Activated naive CD8-positive, alpha-beta T cell treated with anti-CD3 and anti-CD28 coated beads for 36 hours (primary cell): Measurements from ENCODE around the gene PDLIM3. TPM values are rescaled to one million over a fixed set of nuclear protein-coding genes. Genes with fewer than 3 reads are reported as not detected.

Source experiments
- DNase-seq: peaks from one replicate; pipeline ENCODE4 v3.0.0; 2021
- H3K27ac Mint-ChIP-seq: one replicate; pipeline ENCODE4 v1.8.0; 2022; ENCODE audit warnings: mild to moderate bottlenecking, moderate library complexity, mixed read lengths
- H3K27me3 Mint-ChIP-seq: one replicate; pipeline ENCODE4 v1.8.0; 2022; ENCODE audit warnings: mild to moderate bottlenecking, mixed read lengths
- H3K36me3 Mint-ChIP-seq: one replicate; pipeline ENCODE4 v1.8.0; 2021; ENCODE audit warnings: mild to moderate bottlenecking, mixed read lengths
- H3K4me1 Mint-ChIP-seq: one replicate; pipeline ENCODE4 v1.8.0; 2021; ENCODE audit warnings: mixed read lengths
- H3K4me3 Mint-ChIP-seq: one replicate; pipeline ENCODE4 v1.8.0; 2022; ENCODE audit warnings: mild to moderate bottlenecking, moderate library complexity, mixed read lengths
- H3K9me3 Mint-ChIP-seq: one replicate; pipeline ENCODE4 v1.8.0; 2022; ENCODE audit warnings: mixed read lengths
- total RNA-seq, 2 experiments: library from RNA; stranded (reverse); gene quantifications; one replicate each; pipeline ENCODE4 v1.2.3, GENCODE V29; 2021

Gene PDLIM3
- total RNA-seq, 2 experiments from 2014 or later = not detected

DNA sequence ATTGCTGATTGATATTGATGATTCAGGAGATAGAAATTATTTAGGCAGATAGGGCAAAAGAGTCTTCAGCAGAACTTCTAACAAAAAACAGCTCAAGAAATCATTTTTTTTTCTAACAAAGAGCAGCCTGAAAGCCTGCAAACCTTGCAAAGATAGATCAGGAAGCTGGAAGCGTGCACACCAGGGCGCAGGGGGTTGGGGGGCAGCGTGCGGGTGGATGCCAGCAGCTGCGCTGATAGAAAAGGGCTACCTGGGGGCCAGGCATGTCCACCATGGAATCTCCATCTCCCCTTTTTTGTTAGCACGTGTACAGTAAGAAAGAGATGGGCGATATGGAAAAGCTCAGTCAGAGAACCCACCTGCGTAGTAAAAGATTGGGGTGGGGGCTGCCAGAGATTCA, 62.1 kb downstream of the PDLIM3 start:
- Mint-ChIP-seq H3K4me1 (peaks cover 15% of the 10 kb centered on the region), H3K27me3 (peaks cover 36% of the 10 kb centered on the region), H3K36me3 (no peaks in the 10 kb centered on the region), H3K4me3 (no peak overlapping the region), H3K9me3 (no peaks in the 10 kb centered on the region), H3K27ac (no peak overlapping the region)
- DNase-seq = no peak

DNA sequence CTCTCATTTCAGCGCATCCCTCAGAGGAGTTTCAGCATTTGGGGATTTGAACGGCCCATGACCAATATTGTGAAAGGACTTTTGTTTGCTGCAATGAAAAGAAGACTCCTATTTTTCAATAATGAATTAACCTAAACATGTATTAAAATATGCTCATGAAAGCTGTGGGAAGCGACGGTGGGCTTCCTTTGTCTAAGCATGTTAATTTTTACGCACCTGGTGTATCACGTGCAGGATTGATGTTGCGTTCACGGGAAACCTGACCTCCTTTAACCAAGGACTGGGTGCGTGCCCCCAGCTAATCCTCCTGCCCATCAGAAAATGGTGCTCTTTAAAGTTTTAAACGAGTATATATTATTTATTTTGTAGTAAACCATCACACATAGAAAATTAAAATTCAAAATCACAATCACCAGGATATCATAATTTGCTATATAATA, 63.2 kb downstream of the PDLIM3 start:
- H3K27me3 Mint-ChIP-seq = peaks cover 36% of the 10 kb centered on the region
- no peak overlapping the region for H3K27ac Mint-ChIP-seq
- peaks cover 15% of the 10 kb centered on the region for H3K4me1 Mint-ChIP-seq
- no peaks in the 10 kb centered on the region for H3K9me3 Mint-ChIP-seq
- H3K36me3 Mint-ChIP-seq = no peaks in the 10 kb centered on the region
- DNase-seq = no peak
- peak overlapping the region; percentile 84 for H3K4me3 Mint-ChIP-seq

DNA sequence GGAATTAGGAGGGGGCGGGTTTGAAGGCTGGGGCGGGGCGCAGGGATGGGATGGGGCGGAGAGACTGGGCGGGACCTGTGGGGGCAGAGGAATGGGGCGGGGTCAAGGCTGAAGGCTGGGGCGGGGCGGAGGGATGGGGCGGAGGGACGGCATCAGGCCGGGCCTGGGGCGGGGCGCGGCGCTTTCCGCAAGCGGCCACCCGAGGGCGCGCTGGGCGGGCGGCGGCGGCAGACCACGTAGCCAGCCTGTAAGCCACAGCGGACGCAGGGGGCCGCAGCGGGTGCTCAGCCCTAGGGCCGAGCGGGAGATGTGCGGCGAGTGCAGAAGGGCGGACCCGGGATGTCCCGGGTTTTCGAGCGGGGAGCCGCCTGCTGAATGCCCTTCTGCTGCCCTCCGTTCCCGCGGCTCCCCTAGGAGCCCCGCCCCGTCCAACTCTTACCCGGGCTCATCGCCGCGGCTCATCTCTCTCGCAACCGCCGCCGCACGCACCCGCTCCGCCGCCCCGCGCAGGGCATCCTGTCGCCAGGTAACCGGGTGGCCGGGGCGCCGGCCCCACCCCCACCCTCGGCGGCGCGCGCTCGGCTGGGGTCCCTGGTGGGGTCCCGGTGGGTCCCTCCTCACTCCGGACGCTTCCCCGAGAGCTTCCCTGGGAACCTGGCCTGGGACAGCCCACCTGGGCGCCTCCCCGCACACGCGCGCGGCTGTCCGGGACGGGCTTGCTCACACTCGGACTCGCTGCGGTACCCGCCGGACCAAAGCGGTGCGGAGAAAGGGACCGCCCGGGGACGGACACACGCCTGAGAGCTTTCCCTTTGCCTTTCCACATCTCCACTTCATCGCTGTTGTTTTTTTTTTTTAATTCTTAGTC, 63.8 kb downstream of the PDLIM3 start, which contains the start of gene CCDC110:
Gene CCDC110, minus strand, starts transcription at position 499 of the 868 bp plus-strand sequence. Its CDS starts 50 bp downstream, at position 449.
- Mint-ChIP-seq H3K27me3 (peaks cover 32% of the 10 kb centered on the region), H3K9me3 (no peaks in the 10 kb centered on the region), H3K4me3 (peak within 1 kb of the TSS; percentile 84)

DNA sequence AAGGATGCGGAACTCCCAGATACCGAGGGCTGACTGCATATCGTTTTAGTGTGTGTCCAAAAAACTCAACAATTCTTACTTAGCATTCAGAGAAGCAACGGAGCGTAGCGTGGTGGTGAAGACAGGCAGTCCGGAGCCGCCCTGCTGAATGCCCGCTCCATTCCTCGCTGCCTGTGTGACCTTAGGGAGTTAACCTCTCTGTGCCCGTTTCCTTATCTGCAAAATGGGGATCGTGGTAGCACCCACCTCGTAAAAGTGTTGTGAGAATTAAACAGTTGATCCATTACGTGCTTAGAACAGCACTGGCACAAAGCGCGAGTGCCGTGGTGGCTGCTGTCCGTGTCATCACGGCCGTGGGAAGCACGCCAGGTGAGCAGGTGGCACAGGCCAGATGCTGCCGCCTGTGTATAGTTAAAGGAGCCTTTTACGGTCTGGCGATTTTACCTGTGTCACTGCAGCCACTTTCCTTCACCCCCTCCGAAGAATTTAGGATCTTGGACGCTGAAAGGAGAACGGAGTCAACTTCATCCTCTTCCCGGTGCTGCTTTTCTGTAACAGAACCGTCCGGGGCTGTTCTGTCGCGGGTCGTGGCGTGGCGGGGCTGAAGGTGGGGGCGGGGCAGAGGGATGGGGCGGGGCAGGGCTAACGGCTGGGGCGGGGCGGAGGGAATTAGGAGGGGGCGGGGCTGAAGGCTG, 64.7 kb downstream of the PDLIM3 start:
- peak; percentile 22 for DNase-seq
- no peaks in the 10 kb centered on the region for H3K36me3 Mint-ChIP-seq
- no peak overlapping the region for H3K27ac Mint-ChIP-seq
- peaks cover 31% of the 10 kb centered on the region for H3K27me3 Mint-ChIP-seq
- peaks cover 15% of the 10 kb centered on the region for H3K4me1 Mint-ChIP-seq
- peak overlapping the region; percentile 78 for H3K4me3 Mint-ChIP-seq
- no peaks in the 10 kb centered on the region for H3K9me3 Mint-ChIP-seq

More for the DNA sequence above, 63.8 kb downstream of the PDLIM3 start, which contains the start of gene CCDC110:
- peak; percentile 87 for DNase-seq
- Mint-ChIP-seq H3K4me1 (peaks cover 15% of the 10 kb centered on the region), H3K36me3 (no peaks in the 10 kb centered on the region), H3K27ac (no peak within 1 kb of the TSS)

DNA sequence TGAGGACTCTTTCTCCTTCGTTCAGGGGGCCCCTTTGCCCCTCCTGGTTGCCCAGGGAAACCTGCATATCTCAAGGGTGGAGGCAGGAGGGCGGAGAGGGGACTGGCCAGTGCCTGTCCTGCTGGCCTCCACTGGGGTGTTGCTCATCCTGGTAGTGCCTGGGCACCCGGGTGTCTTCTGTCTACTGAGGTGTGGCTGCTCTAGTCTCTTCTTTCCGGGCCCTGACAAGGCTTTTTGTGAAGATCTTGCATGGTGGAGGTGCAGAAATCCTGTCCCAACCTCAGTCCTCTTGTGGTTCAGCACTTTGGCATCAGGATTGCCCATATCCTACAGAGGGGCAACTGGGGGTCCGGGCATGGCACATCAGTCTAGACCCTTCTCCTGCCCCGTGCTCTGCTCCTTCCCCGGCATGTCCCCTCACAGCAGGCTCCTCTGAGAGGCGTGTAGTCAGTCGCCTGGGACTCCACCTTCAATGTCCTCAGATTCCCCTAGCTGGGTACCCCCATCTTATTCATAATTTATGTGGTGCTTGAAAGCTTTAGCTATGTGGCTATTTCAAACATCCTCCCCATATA, 65.6 kb downstream of the PDLIM3 start:
- H3K9me3 Mint-ChIP-seq = no peaks in the 10 kb centered on the region
- no peak for DNase-seq
- peaks cover 31% of the 10 kb centered on the region for H3K27me3 Mint-ChIP-seq
- peaks cover 15% of the 10 kb centered on the region for H3K4me1 Mint-ChIP-seq
- H3K4me3 Mint-ChIP-seq = no peak overlapping the region
- no peak overlapping the region for H3K27ac Mint-ChIP-seq
- H3K36me3 Mint-ChIP-seq = no peaks in the 10 kb centered on the region

DNA sequence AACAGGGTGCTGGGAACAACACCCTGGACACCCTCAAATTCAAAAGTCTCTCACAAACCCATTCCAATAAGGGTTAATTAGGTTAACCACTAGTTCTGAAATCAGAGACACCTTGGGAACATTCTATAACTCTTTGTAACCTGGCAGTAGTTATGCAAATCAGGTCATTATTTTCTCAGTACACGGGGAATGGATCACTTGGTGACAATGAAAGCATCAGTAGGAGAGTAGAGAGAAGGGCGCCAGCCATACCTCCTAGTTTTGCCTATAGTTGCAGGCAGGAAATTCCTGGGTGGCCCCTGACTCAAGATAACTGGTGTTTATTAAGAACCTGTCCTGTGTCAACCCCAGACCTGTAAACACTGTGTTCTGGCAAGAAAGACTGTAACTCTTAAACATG, 66.3 kb downstream of the PDLIM3 start:
- Mint-ChIP-seq H3K9me3 (no peaks in the 10 kb centered on the region), H3K27ac (no peak overlapping the region), H3K4me1 (peaks cover 15% of the 10 kb centered on the region), H3K27me3 (peaks cover 31% of the 10 kb centered on the region), H3K36me3 (no peaks in the 10 kb centered on the region), H3K4me3 (no peak overlapping the region)
- no peak for DNase-seq

DNA sequence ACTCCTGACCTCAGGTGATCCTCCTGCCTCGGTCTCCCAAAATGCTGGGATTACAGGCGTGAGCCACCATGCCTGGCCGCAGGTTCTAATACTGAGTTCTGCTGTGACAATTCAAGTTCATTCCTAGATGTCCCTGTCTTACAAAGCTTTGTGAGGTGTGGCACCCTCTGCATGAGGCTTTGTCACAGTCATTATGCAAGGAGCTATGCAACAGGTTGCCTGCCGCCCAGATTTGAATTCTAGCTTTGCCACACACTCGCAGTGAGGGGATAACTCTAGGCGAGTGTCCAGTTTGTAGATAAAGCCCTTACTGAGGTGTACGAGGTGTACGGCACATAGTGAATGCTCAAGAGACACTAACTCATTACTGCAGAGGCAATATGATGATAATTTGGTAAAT, 67.3 kb downstream of the PDLIM3 start:
- Mint-ChIP-seq H3K4me3 (no peak overlapping the region), H3K9me3 (no peaks in the 10 kb centered on the region), H3K27ac (no peak overlapping the region), H3K4me1 (peaks cover 15% of the 10 kb centered on the region), H3K27me3 (peaks cover 27% of the 10 kb centered on the region), H3K36me3 (no peaks in the 10 kb centered on the region)
- DNase-seq = no peak

DNA sequence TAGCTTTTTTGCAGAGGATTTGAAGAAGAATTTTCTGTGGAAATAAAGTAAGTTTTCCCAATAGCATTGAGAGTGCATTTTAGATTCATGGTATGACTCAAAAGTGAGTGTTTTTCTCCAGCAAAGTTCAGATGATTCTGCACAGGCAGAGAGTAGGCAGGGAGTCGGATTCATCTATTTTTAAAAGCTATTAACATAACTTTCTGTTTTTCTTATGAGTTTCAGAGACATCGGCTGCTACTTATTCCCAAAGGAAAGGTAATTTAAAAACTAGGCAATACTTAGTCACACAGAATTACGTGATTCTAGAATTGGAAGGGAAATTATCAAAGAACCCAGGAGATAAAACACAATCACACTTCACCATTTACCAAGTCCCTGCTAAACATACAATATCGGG, 68.2 kb downstream of the PDLIM3 start:
- no peak for DNase-seq
- H3K4me3 Mint-ChIP-seq = no peak overlapping the region
- no peaks in the 10 kb centered on the region for H3K36me3 Mint-ChIP-seq
- no peak overlapping the region for H3K27ac Mint-ChIP-seq
- no peaks in the 10 kb centered on the region for H3K9me3 Mint-ChIP-seq
- peaks cover 21% of the 10 kb centered on the region for H3K27me3 Mint-ChIP-seq
- H3K4me1 Mint-ChIP-seq = peaks cover 15% of the 10 kb centered on the region

DNA sequence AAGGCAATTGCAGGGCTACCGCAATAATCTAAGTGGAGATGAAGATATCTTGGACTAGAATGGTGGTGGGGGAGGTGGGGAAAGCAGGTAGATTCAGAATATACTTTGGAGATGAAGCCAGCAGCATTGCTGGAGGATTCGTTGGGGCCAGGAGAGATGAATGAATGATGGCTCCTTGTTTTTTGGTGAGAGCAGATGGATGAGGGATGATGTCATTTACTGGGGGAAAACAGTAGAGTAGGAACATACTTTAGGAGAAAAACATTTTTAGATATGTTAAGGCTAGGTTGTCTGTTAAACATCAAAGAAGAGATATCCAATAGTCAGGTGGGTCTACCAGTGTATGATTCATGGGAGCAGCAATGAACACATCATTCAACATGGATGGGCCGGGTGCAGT, 69.6 kb downstream of the PDLIM3 start:
- Mint-ChIP-seq H3K27me3 (peaks cover 21% of the 10 kb centered on the region), H3K4me1 (peaks cover 11% of the 10 kb centered on the region)

DNA sequence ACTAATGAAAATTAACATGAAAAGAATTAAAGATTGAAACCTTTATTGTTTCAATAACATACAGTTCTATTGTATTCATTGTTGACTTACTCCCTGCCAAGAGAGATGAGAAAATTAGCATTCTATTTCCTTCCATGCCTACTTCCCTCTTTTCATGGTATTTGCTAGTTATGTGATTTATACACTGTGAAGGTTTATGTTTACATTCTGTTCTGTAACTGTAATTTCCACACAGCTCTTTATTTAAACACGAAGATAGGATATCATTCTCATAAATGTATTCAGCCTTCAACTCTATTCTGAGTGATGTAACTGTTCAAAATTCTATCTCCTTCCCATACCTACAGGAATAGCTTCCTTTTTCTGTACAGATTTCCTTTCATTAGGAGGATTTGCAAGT, 70.4 kb downstream of the PDLIM3 start:
- Mint-ChIP-seq H3K27ac (no peak overlapping the region), H3K27me3 (peaks cover 15% of the 10 kb centered on the region), H3K4me1 (peaks cover 5% of the 10 kb centered on the region), H3K9me3 (no peaks in the 10 kb centered on the region), H3K36me3 (no peaks in the 10 kb centered on the region), H3K4me3 (no peak overlapping the region)
- no peak for DNase-seq

More for the DNA sequence above, 69.6 kb downstream of the PDLIM3 start:
- DNase-seq = no peak
- Mint-ChIP-seq H3K9me3 (no peaks in the 10 kb centered on the region), H3K36me3 (no peaks in the 10 kb centered on the region), H3K27ac (no peak overlapping the region), H3K4me3 (no peak overlapping the region)

DNA sequence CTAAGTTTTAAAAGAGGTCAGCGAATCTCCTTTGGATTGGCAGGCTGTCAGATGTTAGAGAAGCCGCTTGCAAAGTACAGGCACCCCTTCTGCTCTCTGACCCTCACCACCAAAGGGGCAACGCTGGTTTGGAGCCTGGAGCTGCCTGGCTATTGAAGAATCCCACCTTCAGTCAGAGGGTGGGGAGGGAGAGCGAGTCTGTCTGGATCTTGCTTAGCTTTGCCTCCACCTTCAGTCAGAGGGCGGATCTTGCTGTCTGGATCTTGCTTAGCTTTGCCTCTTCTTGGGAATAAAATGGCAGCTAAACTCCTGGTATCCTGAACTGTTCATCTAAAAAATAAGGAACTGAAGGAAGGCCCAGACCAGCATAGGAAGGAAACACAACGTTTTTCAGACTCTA, 71.1 kb downstream of the PDLIM3 start:
- Mint-ChIP-seq H3K4me1 (no peaks in the 10 kb centered on the region), H3K4me3 (no peak overlapping the region), H3K9me3 (no peaks in the 10 kb centered on the region), H3K27ac (no peak overlapping the region), H3K27me3 (peaks cover 9% of the 10 kb centered on the region), H3K36me3 (peaks cover 5% of the 10 kb centered on the region)
- no peak for DNase-seq

DNA sequence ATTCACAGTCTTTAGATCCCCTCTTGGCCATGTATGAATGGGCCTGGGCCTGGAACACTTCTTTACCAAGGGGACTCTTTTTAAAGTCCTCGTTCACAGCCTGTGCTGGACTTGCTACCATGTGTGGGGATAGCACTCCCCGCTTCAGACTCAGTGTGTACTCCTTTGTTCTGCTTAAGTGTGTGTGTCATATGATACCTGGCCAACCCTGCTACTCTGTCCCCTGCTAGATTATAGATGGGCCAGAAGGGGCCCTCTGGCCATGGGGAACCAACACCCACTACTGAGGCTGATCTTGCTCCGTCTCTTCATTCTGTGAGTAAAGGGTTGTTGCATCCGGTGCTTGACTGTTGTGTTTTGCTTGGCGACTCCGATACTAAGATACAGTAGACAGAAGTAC, 71.8 kb downstream of the PDLIM3 start:
- Mint-ChIP-seq H3K4me1 (no peaks in the 10 kb centered on the region), H3K9me3 (no peaks in the 10 kb centered on the region), H3K27ac (no peak overlapping the region), H3K4me3 (no peak overlapping the region), H3K27me3 (peaks cover 6% of the 10 kb centered on the region), H3K36me3 (peaks cover 5% of the 10 kb centered on the region)
- no peak for DNase-seq

DNA sequence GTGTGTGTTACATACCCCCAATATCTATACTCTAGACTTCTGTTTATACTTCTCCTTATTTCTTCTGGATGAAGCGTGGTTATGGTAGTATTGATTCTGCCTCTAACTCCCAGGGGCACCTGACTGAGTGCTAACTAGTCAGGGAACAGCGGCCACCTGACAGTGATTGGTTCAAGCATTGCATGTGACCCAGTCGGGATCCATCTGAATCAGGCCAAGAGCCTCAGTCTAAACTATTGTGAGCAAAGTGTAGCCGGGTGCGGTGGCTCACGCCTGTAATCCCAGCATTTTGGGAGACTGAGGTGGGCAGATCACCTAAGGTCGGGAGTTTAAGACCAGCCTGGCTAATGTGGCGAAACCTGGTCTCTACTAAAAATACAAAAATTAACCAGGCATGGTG, 73.7 kb downstream of the PDLIM3 start:
- H3K4me3 Mint-ChIP-seq = no peak overlapping the region
- no peaks in the 10 kb centered on the region for H3K4me1 Mint-ChIP-seq
- H3K27ac Mint-ChIP-seq = no peak overlapping the region
- H3K27me3 Mint-ChIP-seq = peaks cover 4% of the 10 kb centered on the region
- H3K9me3 Mint-ChIP-seq = no peaks in the 10 kb centered on the region
- H3K36me3 Mint-ChIP-seq = peaks cover 5% of the 10 kb centered on the region
- no peak for DNase-seq

DNA sequence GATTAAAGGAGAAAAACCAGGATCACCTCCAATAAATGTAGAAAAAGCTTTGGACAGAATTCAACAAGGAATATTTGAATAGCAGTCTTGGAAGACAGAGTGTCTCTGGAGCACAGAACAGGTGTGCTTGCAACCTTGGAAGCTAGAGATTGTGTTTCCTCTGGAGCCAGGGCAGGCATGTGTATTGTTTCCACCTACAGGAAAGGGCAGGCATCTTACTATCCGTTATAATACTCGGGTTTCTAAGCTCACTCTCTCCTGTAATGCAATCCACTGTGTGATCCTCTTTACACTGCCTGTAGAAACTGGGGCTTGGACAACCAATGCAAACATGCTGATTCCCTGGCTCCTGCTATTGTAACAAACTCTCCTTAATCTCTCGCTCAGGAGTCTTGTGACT, 78.2 kb downstream of the PDLIM3 start:
- H3K36me3 Mint-ChIP-seq = peaks cover 5% of the 10 kb centered on the region
- H3K27ac Mint-ChIP-seq = no peak overlapping the region
- no peak for DNase-seq
- no peak overlapping the region for H3K4me3 Mint-ChIP-seq
- peaks cover 4% of the 10 kb centered on the region for H3K27me3 Mint-ChIP-seq
- H3K4me1 Mint-ChIP-seq = no peaks in the 10 kb centered on the region
- H3K9me3 Mint-ChIP-seq = no peaks in the 10 kb centered on the region

DNA sequence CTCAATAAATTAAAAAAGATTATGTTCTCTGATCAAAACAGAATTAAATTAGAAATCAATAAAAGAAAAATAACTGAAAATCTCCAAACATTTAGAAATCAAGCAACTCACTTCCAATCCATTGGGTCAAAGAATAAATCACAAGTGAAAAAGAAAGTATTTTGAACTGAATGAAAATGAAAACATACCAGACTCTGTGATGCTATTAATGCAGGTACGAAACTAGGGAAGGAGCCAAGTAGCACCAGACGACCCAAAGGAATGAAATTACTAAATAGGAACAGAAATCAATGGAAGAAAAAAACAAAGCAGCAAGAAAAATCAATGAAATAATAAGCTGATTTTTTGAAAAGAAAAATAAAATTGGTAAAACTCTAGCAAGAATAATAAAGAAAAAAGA, 79.2 kb downstream of the PDLIM3 start:
- Mint-ChIP-seq H3K27ac (no peak overlapping the region), H3K9me3 (no peaks in the 10 kb centered on the region), H3K4me1 (no peaks in the 10 kb centered on the region), H3K36me3 (peaks cover 5% of the 10 kb centered on the region), H3K27me3 (peaks cover 4% of the 10 kb centered on the region), H3K4me3 (no peak overlapping the region)
- DNase-seq = no peak
